SK-N-SH (cell line): Measurements from ENCODE around the gene FEM1B. TPM values are rescaled to one million over a fixed set of nuclear protein-coding genes. Genes with fewer than 3 reads are reported as not detected.

ENCODE experiments used
- CTCF ChIA-PET: fragments of 300-600, 350-600 bp; formaldehyde crosslinking; extraction: SDS; loops from one replicate; lab custom pipeline; 2021; lab: Yijun Ruan, JAX
- POLR2A ChIA-PET: fragments of 350-600 bp; sonication (Branson Sonifier 250); formaldehyde crosslinking; extraction: SDS; loops from one replicate; lab custom pipeline; 2020; ENCODE audit warnings: antibody characterized with exemption, inconsistent platforms; lab: Yijun Ruan, JAX
- DNase-seq: peaks from one replicate; pipeline ENCODE4 v3.0.0; 2012
- H2AFZ ChIP-seq: fragments of 200-600 bp; sonication (generic); 2 replicates; pipeline ENCODE4 v1.8.1; 2016; ENCODE audit warnings: antibody characterized with exemption, mild to moderate bottlenecking, low read depth
- H3F3A ChIP-seq: fragments of 200-600 bp; sonication (generic); replicated peaks from 2 replicates; pipeline ENCODE3; 2016; ENCODE audit warnings: antibody characterized with exemption, mild to moderate bottlenecking; ENCODE audit not compliant: insufficient read depth
- H3K27ac ChIP-seq, 2 experiments: fragments of 200-500 bp in 1 of 2; fragments of 200-600 bp in 1 of 2; sonication (Bioruptor generic) in 1 of 2; sonication (generic), shearing (Covaris generic) in 1 of 2; 2 replicates each; pipeline versions ENCODE4 v1.5.1 to v1.6.1; 2014 to 2016; ENCODE audit warnings: low read depth in 2 of 2, inconsistent platforms in 1 of 2, low read length in 1 of 2, mild to moderate bottlenecking in 1 of 2, mixed read lengths in 1 of 2
- H3K27me3 ChIP-seq: fragments of 200-600 bp; sonication (generic), shearing (Covaris generic); 2 replicates; pipeline ENCODE4 v1.6.1; 2016; ENCODE audit warnings: mixed run types; ENCODE audit not compliant: insufficient read depth
- H3K36me3 ChIP-seq, 2 experiments: fragments of 200-500 bp in 1 of 2; fragments of 200-600 bp in 1 of 2; sonication (Bioruptor generic) in 1 of 2; sonication (generic) in 1 of 2; replicated peaks in 1 of 2; 2 replicates each; pipeline versions ENCODE3 to v1.5.1; 2014 to 2016; ENCODE audit warnings: low read length in 1 of 2, mild to moderate bottlenecking in 1 of 2; ENCODE audit not compliant: insufficient read depth in 2 of 2, control insufficient read depth in 1 of 2
- H3K4me1 ChIP-seq, 2 experiments: fragments of 200-500 bp in 1 of 2; fragments of 200-600 bp in 1 of 2; sonication (Bioruptor generic) in 1 of 2; sonication (generic), shearing (Covaris generic) in 1 of 2; 2 replicates each; pipeline versions ENCODE4 v1.5.1 to v1.6.1; 2014 to 2016; ENCODE audit warnings: low read depth in 1 of 2, low read length in 1 of 2, mixed run types in 1 of 2; ENCODE audit not compliant: insufficient read depth in 2 of 2, control insufficient read depth in 1 of 2
- H3K4me2 ChIP-seq: fragments of 200-600 bp; sonication (generic), shearing (Covaris generic); 2 replicates; pipeline ENCODE4 v1.6.1; 2017; ENCODE audit warnings: mixed run types
- H3K4me3 ChIP-seq, 2 experiments: fragments of 200-500 bp in 1 of 2; fragments of 200-600 bp in 1 of 2; sonication (Bioruptor generic) in 1 of 2; sonication (generic), shearing (Covaris generic) in 1 of 2; 2 replicates each; pipeline versions ENCODE4 v1.5.1 to v1.8.1; 2014 to 2016; ENCODE audit warnings: low read depth in 2 of 2, inconsistent platforms in 1 of 2, low read length in 1 of 2, mild to moderate bottlenecking in 1 of 2, mixed read lengths in 1 of 2, moderate library complexity in 1 of 2
- H3K79me2 ChIP-seq: fragments of 200-600 bp; sonication (generic); 2 replicates; pipeline ENCODE4 v1.8.1; 2017; ENCODE audit warnings: mild to moderate bottlenecking; ENCODE audit not compliant: insufficient read depth
- H3K9ac ChIP-seq: fragments of 200-600 bp; sonication (generic); 2 replicates; pipeline ENCODE4 v1.6.1; 2017; ENCODE audit warnings: mixed run types
- H3K9me2 ChIP-seq: fragments of 200-600 bp; sonication (generic); 2 replicates; pipeline ENCODE4 v1.6.1; 2017; ENCODE audit warnings: mixed run types
- H3K9me3 ChIP-seq: fragments of 200-600 bp; sonication (generic); 2 replicates; pipeline ENCODE4 v1.6.1; 2017; ENCODE audit warnings: mixed run types, mild to moderate bottlenecking, moderate library complexity
- H4K20me1 ChIP-seq: fragments of 200-600 bp; sonication (generic); 2 replicates; pipeline ENCODE4 v1.6.1; 2017; ENCODE audit warnings: mild to moderate bottlenecking, mixed run types; ENCODE audit not compliant: insufficient read depth
- CTCF ChIP-seq: fragments of 200-600 bp; sonication (generic); IDR thresholded peaks from 2 replicates; pipeline ENCODE4 v1.6.1; 2017; ENCODE audit warnings: antibody characterized with exemption, mild to moderate bottlenecking, moderate library complexity
- EZH2phosphoT487 ChIP-seq: fragments of 200-600 bp; sonication (generic); IDR thresholded peaks from 2 replicates; pipeline ENCODE4 v1.6.1; 2017; ENCODE audit warnings: low read depth, mixed run types, mild to moderate bottlenecking, antibody characterized with exemption, moderate library complexity, borderline replicate concordance
- FOXJ3 ChIP-seq: sonication (generic); formaldehyde crosslinking; IDR thresholded peaks from 2 replicates; pipeline ENCODE4 v1.5.1; 2020; ENCODE audit warnings: mild to moderate bottlenecking, missing genetic modification reagents
- FOXM1 ChIP-seq: IDR thresholded peaks from 2 replicates; pipeline ENCODE4 v1.4.0; 2012; ENCODE audit warnings: low read depth, mild to moderate bottlenecking
- IRF3 ChIP-seq: fragments of 150-350 bp; IDR thresholded peaks from 2 replicates; pipeline ENCODE4 v1.6.1; 2016; ENCODE audit warnings: mild to moderate bottlenecking, low read depth, low read length
- MAX ChIP-seq: IDR thresholded peaks from 2 replicates; pipeline ENCODE4 v1.4.0; 2012; ENCODE audit warnings: low read depth
- MXI1 ChIP-seq: IDR thresholded peaks from 2 replicates; pipeline ENCODE4 v1.6.1; 2012; ENCODE audit warnings: mild to moderate bottlenecking, low read depth, low read length, improper control_type of control experiment
- NFIC ChIP-seq: IDR thresholded peaks from 2 replicates; pipeline ENCODE4 v1.4.0; 2012; ENCODE audit warnings: borderline replicate concordance
- RAD21 ChIP-seq: IDR thresholded peaks from 2 replicates; pipeline ENCODE4 v1.6.1; 2012; ENCODE audit warnings: mild to moderate bottlenecking, low read length
- REST ChIP-seq: IDR thresholded peaks from 2 replicates; pipeline ENCODE4 v1.6.1; 2012; ENCODE audit warnings: mild to moderate bottlenecking, low read depth, low read length, moderate library complexity
- RFX5 ChIP-seq: IDR thresholded peaks from 2 replicates; pipeline ENCODE4 v1.6.1; 2012; ENCODE audit warnings: mild to moderate bottlenecking, improper control_type of control experiment, low read length
- SMC3 ChIP-seq: IDR thresholded peaks from 2 replicates; pipeline ENCODE4 v1.6.1; 2012; ENCODE audit warnings: low read depth, low read length, improper control_type of control experiment
- TAF1 ChIP-seq: IDR thresholded peaks from 2 replicates; pipeline ENCODE4 v1.6.1; 2012; ENCODE audit warnings: low read depth, mild to moderate bottlenecking, low read length, moderate library complexity, borderline replicate concordance
- TEAD4 ChIP-seq: IDR thresholded peaks from 2 replicates; pipeline ENCODE4 v1.4.0; 2012; ENCODE audit warnings: mild to moderate bottlenecking, borderline replicate concordance; ENCODE audit not compliant: insufficient read depth
- USF1 ChIP-seq: IDR thresholded peaks from 2 replicates; pipeline ENCODE4 v1.4.0; 2012; ENCODE audit warnings: low read depth, borderline replicate concordance
- WGBS: methylation state at CpG from one replicate; pipeline ENCODE4 v1.1.6; 2017; ENCODE audit warnings: low lambda C conversion rate; 5-methylcytosine and 5-hydroxymethylcytosine counted together
- polyA plus RNA-seq, 3 experiments: library from polyadenylated mRNA; depleted of rRNA; stranded (reverse); fragments of >200 nt; gene quantifications; 2 replicates each; pipeline ENCODE4 v1.2.3, GENCODE V29; 2012

FEM1B gene
- polyA plus RNA-seq, 1 of the 3 experiments (the other 2 are of a cell fraction): 14.0 TPM

GRCh38 chr15:68311859-68312557 is 34.5 kb downstream of the FEM1B start:
- H3K9me3 ChIP-seq: no peaks in the 10 kb centered on the region
- TF ChIP-seq FOXM1: no peak
- TF ChIP-seq IRF3: no peak
- no peak for TF ChIP-seq MAX
- no peak for TF ChIP-seq RAD21
- TF ChIP-seq TAF1: no peak
- no peak for TF ChIP-seq SMC3
- no peak for TF ChIP-seq CTCF
- TF ChIP-seq FOXJ3: no peak
- no peak for TF ChIP-seq RFX5
- TF ChIP-seq NFIC: no peak
- TF ChIP-seq REST: no peak
- no peak for TF ChIP-seq EZH2phosphoT487
- no peak for TF ChIP-seq MXI1
- no peak for TF ChIP-seq TEAD4
- no peak for TF ChIP-seq USF1
- TF ChIP-seq, all 33 proteins: peak for 0
- DNase-seq: no peak
- Histone ChIP-seq H3K9ac (no peak overlapping the region), H3K9me2 (no peaks in the 10 kb centered on the region), H3K4me1 (peaks cover 0 to 9% of the 10 kb centered on the region in 2 experiments; a peak in 1 of 4 replicates), H3K4me2 (no peak overlapping the region), H4K20me1 (no peaks in the 10 kb centered on the region), H3K27ac (no peak overlapping the region), H3K27me3 (no peaks in the 10 kb centered on the region), H2AFZ (no peak overlapping the region), H3K79me2 (no peaks in the 10 kb centered on the region), H3F3A (no peaks in the 10 kb centered on the region), H3K36me3 (no peaks in the 10 kb centered on the region), H3K4me3 (no peak overlapping the region)
- POLR2A ChIA-PET: interaction anchor here (1.8 kb wide), 1 partner anchor 35 kb away, joined by 5 read pairs; the partner anchor contains the start of gene FEM1B
- WGBS: 100% methylated on average over 2 of the region's 3 CpGs
- CTCF ChIA-PET: interaction anchor here (1.0 to 2.7 kb wide), 4 partner anchors 59 to 613 kb away, joined by 3 to 12 read pairs (median 6); no protein-coding TSS in a partner anchor
